GM12801 (cell line): ENCODE data around the gene LRIT3.

ENCODE experiments used
- CTCF ChIP-seq: IDR thresholded peaks from one replicate; pipeline ENCODE4 v1.5.1; 2011; ENCODE audit warnings: control low read depth; ENCODE audit not compliant: insufficient read length; ENCODE audit errors: extremely low read depth

The LRIT3 gene

GRCh38 chr4:109876634-109877265 lies 28.8 kb downstream of the LRIT3 start:
- TF ChIP-seq CTCF, result no peak

GRCh38 chr4:109877400-109877799 lies 29.5 kb downstream of the LRIT3 start:
- no peak for TF ChIP-seq CTCF

- TF ChIP-seq CTCF, result no peak
Measured at GRCh38 chr4:109878355-109878754, 30.4 kb downstream of the LRIT3 start.

- no peak for TF ChIP-seq CTCF
Measured at GRCh38 chr4:109879081-109879480, 31.2 kb downstream of the LRIT3 start.

GRCh38 chr4:109879636-109880314 lies 31.9 kb downstream of the LRIT3 start:
- TF ChIP-seq CTCF, result no peak

- TF ChIP-seq CTCF, result no peak
Measured at GRCh38 chr4:109886303-109886702, 38.4 kb downstream of the LRIT3 start.

- no peak for TF ChIP-seq CTCF
Measured at GRCh38 chr4:109887071-109887470, 39.2 kb downstream of the LRIT3 start.

- TF ChIP-seq CTCF, result no peak
Measured at GRCh38 chr4:109890076-109890475, 42.2 kb downstream of the LRIT3 start.
